ENCODE results near the gene LIPM.

DNA sequence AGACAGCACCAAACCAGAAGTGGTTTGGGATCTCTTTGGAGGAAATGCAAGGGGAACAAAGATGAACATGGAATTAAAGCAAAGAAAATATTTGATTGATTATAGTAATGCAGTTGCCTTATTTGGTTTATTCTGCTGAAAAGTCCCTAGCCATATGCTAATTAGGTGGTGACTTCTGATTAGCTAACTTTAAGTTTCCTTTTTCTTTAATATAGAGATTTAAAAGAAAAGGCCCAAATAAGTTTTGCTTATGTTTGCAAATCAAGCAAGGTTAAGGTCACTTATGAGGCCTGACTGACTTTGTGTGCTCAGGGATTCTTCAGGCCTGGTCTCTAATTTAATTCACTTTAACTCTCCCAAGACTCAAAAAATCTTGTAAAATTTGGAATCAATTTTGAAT is 55.3 kb downstream of the LIPM start:
- TF ChIP-seq, protein P1, sequence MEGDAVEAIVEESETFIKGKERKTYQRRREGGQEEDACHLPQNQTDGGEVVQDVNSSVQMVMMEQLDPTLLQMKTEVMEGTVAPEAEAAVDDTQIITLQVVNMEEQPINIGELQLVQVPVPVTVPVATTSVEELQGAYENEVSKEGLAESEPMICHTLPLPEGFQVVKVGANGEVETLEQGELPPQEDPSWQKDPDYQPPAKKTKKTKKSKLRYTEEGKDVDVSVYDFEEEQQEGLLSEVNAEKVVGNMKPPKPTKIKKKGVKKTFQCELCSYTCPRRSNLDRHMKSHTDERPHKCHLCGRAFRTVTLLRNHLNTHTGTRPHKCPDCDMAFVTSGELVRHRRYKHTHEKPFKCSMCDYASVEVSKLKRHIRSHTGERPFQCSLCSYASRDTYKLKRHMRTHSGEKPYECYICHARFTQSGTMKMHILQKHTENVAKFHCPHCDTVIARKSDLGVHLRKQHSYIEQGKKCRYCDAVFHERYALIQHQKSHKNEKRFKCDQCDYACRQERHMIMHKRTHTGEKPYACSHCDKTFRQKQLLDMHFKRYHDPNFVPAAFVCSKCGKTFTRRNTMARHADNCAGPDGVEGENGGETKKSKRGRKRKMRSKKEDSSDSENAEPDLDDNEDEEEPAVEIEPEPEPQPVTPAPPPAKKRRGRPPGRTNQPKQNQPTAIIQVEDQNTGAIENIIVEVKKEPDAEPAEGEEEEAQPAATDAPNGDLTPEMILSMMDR (IDR thresholded peaks at IDR 0.05 in 4 of 5, conservative IDR thresholded peaks at IDR 0.05 in 1 of 5) = no peak
- no peak for TF ChIP-seq POLR2A (IDR thresholded peaks at IDR 0.05)

Measured in gastrocnemius medialis (tissue), 4 donors.